Measurements from ENCODE around the gene ZNF574.

Gene ZNF574, protein sequence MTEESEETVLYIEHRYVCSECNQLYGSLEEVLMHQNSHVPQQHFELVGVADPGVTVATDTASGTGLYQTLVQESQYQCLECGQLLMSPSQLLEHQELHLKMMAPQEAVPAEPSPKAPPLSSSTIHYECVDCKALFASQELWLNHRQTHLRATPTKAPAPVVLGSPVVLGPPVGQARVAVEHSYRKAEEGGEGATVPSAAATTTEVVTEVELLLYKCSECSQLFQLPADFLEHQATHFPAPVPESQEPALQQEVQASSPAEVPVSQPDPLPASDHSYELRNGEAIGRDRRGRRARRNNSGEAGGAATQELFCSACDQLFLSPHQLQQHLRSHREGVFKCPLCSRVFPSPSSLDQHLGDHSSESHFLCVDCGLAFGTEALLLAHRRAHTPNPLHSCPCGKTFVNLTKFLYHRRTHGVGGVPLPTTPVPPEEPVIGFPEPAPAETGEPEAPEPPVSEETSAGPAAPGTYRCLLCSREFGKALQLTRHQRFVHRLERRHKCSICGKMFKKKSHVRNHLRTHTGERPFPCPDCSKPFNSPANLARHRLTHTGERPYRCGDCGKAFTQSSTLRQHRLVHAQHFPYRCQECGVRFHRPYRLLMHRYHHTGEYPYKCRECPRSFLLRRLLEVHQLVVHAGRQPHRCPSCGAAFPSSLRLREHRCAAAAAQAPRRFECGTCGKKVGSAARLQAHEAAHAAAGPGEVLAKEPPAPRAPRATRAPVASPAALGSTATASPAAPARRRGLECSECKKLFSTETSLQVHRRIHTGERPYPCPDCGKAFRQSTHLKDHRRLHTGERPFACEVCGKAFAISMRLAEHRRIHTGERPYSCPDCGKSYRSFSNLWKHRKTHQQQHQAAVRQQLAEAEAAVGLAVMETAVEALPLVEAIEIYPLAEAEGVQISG

GRCh38 chr19:42075616-42076379, at the start of gene ZNF574:
TSS of gene ZNF574 (plus strand) at chr19:42076166. CDS start at chr19:42078607, 2,441 bp downstream.
- DNase-seq (ENCODE audit: low read depth), result peak; percentile 91
- TF ChIP-seq CTCF (IDR thresholded peaks at IDR 0.05; ENCODE audit: control insufficient read depth, extremely low read depth, insufficient read depth), result no peak

DNA sequence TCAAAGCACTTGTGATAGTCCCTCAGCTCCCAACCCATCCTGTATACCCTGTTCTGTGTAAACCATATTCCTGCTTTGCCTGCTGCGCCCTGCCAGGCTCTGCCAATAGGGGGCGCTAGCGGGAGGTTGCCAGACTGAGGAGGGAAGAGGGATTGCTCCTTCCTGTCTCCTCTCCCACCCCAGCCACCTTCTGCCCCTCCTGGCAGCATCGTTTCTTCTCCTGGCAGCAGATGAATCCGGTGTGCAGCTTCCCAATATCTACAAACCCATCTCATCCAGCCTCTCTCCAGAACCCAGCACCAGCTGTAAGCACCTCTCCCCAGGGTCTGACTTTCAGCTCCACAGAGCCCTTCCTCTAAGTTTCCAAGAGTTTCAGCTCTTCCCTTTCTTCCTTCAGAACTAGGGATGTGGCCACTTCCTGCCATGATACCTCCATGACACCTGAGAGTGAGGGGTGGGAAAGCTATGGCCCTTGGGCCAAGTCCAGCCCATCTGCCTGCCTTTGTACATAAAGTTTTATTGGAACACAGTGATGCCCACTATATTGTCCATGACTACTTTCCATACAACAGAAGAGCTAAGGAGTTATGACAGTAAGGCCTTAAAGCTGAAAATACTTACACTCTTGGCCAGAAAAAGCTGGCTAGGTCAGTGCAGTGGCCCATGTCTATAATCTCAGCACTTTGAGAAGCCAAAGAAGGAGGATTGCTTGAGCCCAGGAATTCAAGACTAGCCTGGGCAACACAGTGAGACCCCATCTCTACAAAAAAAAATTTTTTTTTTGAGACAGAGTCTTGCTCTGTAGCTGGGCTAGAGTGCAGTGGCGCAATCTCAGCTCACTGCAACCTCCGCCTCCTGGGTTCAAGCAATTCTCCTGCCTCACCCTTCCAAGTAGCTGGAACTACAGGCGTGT, 47.4 kb upstream of the ZNF574 start:
- TF ChIP-seq CTCF (IDR thresholded peaks at IDR 0.05; ENCODE audit: control insufficient read depth, extremely low read depth, insufficient read depth), result peak; percentile 29; the same call in 1 of the 2 replicates
- no peak for DNase-seq (ENCODE audit: low read depth)
- no peak overlapping the region for H3K4me3 ChIP-seq (ENCODE audit: low read depth, low read length)

More at GRCh38 chr19:42075616-42076379, at the start of gene ZNF574:
- H3K4me3 ChIP-seq (ENCODE audit: low read depth, low read length), result peak within 1 kb of the TSS; percentile 84

GRCh38 chr19:42030645-42031440, 45.1 kb upstream of the ZNF574 start:
- no peak overlapping the region for H3K4me3 ChIP-seq (ENCODE audit: low read depth, low read length)
- no peak for TF ChIP-seq CTCF (IDR thresholded peaks at IDR 0.05; ENCODE audit: control insufficient read depth, extremely low read depth, insufficient read depth)
- no peak for DNase-seq (ENCODE audit: low read depth)

DNA sequence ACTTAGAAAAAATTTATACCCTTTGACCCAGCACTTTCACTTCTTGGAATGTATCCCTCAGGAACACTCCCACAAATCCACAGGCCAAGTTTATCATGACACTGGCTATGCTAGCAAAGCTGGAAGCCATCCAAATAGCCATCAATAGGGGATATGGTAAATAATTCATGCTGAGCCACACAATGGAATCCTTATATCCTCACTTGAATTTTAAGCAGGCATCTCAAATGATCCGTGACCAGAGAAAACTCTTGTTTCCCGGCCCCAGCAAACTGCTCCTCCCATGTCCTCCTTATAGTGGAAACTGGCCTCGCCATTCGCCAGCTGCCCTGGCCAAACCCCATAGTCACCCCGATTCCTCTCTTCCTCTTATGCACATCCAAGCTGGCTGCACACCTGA, 43.5 kb upstream of the ZNF574 start:
- TF ChIP-seq CTCF (IDR thresholded peaks at IDR 0.05; ENCODE audit: control insufficient read depth, extremely low read depth, insufficient read depth), result no peak
- no peak for DNase-seq (ENCODE audit: low read depth)

DNA sequence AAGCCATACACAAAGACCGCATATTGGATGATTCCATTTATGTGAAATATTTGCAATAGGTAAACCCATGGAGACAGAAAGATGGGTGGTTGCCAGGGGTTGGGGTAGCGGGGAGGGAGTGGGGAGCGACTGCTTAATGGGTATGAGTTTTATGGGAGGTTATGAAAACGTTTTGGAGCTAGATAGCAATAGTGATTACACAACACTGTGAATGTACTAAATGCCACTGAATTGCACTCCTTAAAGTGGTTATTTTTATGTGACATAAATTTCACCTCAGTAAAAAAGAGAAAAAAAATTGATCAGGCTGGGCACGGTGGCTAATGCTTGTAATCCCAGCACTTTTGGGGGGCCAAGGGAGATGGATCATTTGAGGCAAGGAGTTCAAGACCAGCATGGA, 42.6 kb upstream of the ZNF574 start:
- no peak overlapping the region for H3K4me3 ChIP-seq (ENCODE audit: low read depth, low read length)
- DNase-seq (ENCODE audit: low read depth), result no peak
- no peak for TF ChIP-seq CTCF (IDR thresholded peaks at IDR 0.05; ENCODE audit: control insufficient read depth, extremely low read depth, insufficient read depth)

More for the DNA sequence above, 43.5 kb upstream of the ZNF574 start:
- no peak overlapping the region for H3K4me3 ChIP-seq (ENCODE audit: low read depth, low read length)

Measured in LNCaP clone FGC (cell line).